ENCODE results near the gene ADGRL3.

GRCh38 chr4:61838072-61838471 is 637.9 kb downstream of the ADGRL3 start:
- TF ChIP-seq POLR2A (IDR thresholded peaks at IDR 0.05; ENCODE audit: low read length) (no peak), GATA1 (IDR thresholded peaks at IDR 0.05; ENCODE audit: low read depth, low read length) (no peak)

All from erythroblast (primary cell).